Activated CD8-positive, alpha-beta T cell treated with anti-CD3 and anti-CD28 coated beads, Interleukin-2, amount 10 ng/mL, durations not matched to agents 7 days and 5 days (primary cell): ENCODE results near the gene SCGB3A1. TPM values are rescaled to one million over a fixed set of nuclear protein-coding genes. Genes with fewer than 3 reads are reported as not detected.

ENCODE experiments used
- ATAC-seq: fragments of 150-1000 bp; cut with Tn5 transposase; one replicate; pipeline ENCODE4 v1.10.0; 2021; ENCODE audit warnings: moderate library complexity
- CTCF ChIA-PET: fragments of 350-600 bp; sonication (Branson Sonifier 250); formaldehyde crosslinking; loops from one replicate; lab custom pipeline; 2021; ENCODE audit warnings: antibody characterized with exemption; lab: Charles Lee
- POLR2A ChIA-PET: fragments of 350-600 bp; sonication (Branson Sonifier 250); formaldehyde crosslinking; loops from one replicate; lab custom pipeline; 2021; ENCODE audit warnings: antibody characterized with exemption; lab: Charles Lee
- DNase-seq: peaks from one replicate; pipeline ENCODE4 v3.0.0-alpha.2; 2020
- H3K27ac Mint-ChIP-seq: one replicate; pipeline ENCODE4 v1.8.0; 2021; ENCODE audit warnings: mild to moderate bottlenecking, mixed read lengths
- H3K27me3 Mint-ChIP-seq: one replicate; pipeline ENCODE4 v1.8.0; 2021; ENCODE audit warnings: low read depth, mixed read lengths
- H3K36me3 Mint-ChIP-seq: one replicate; pipeline ENCODE4 v1.8.0; 2021; ENCODE audit warnings: low read depth, mixed read lengths
- H3K4me1 Mint-ChIP-seq: one replicate; pipeline ENCODE4 v1.8.0; 2021; ENCODE audit warnings: low read depth, mixed read lengths
- H3K4me3 Mint-ChIP-seq: one replicate; pipeline ENCODE4 v1.8.0; 2021; ENCODE audit warnings: mild to moderate bottlenecking, mixed read lengths
- H3K9me3 Mint-ChIP-seq: one replicate; pipeline ENCODE4 v1.8.0; 2022; ENCODE audit warnings: mixed read lengths; ENCODE audit not compliant: insufficient read depth
- total RNA-seq, 2 experiments: library from RNA; stranded (reverse); gene quantifications; one replicate each; pipeline ENCODE4 v1.2.3, GENCODE V29; 2021

SCGB3A1 gene
- total RNA-seq, 2 experiments from 2014 or later = not detected

GRCh38 chr5:180555168-180555921, 36.0 kb downstream of the SCGB3A1 start:
- no peak for ATAC-seq
- no peaks in the 10 kb centered on the region for H3K27me3 Mint-ChIP-seq
- H3K27ac Mint-ChIP-seq = no peak overlapping the region
- H3K9me3 Mint-ChIP-seq = no peaks in the 10 kb centered on the region
- H3K4me3 Mint-ChIP-seq = no peak overlapping the region
- peaks cover 56% of the 10 kb centered on the region for H3K36me3 Mint-ChIP-seq
- ChIA-PET CTCF (no interaction called here), POLR2A (no interaction called here)
- peaks cover 2% of the 10 kb centered on the region for H3K4me1 Mint-ChIP-seq
- no peak for DNase-seq

GRCh38 chr5:180553530-180553929, 37.8 kb downstream of the SCGB3A1 start:
- Mint-ChIP-seq H3K36me3 (peaks cover 51% of the 10 kb centered on the region), H3K27ac (peak overlapping the region; percentile 11), H3K4me3 (no peak overlapping the region), H3K27me3 (no peaks in the 10 kb centered on the region), H3K9me3 (no peaks in the 10 kb centered on the region), H3K4me1 (peaks cover 4% of the 10 kb centered on the region)
- POLR2A ChIA-PET = no interaction called here
- ATAC-seq (no peak), DNase-seq (no peak)
- CTCF ChIA-PET = no interaction called here

GRCh38 chr5:180548563-180548962, 42.7 kb downstream of the SCGB3A1 start:
- Mint-ChIP-seq H3K4me1 (peaks cover 4% of the 10 kb centered on the region), H3K9me3 (no peaks in the 10 kb centered on the region), H3K4me3 (no peak overlapping the region), H3K36me3 (peaks cover 47% of the 10 kb centered on the region), H3K27ac (no peak overlapping the region), H3K27me3 (no peaks in the 10 kb centered on the region)
- CTCF ChIA-PET = no interaction called here
- DNase-seq (no peak), ATAC-seq (no peak)
- POLR2A ChIA-PET = no interaction called here

GRCh38 chr5:180545248-180545647, 46.1 kb downstream of the SCGB3A1 start:
- Mint-ChIP-seq H3K27ac (no peak overlapping the region), H3K27me3 (no peaks in the 10 kb centered on the region), H3K36me3 (peaks cover 44% of the 10 kb centered on the region), H3K9me3 (no peaks in the 10 kb centered on the region), H3K4me1 (peaks cover 4% of the 10 kb centered on the region), H3K4me3 (no peak overlapping the region)
- ChIA-PET POLR2A (no interaction called here), CTCF (no interaction called here)
- ATAC-seq (no peak), DNase-seq (no peak)

DNA sequence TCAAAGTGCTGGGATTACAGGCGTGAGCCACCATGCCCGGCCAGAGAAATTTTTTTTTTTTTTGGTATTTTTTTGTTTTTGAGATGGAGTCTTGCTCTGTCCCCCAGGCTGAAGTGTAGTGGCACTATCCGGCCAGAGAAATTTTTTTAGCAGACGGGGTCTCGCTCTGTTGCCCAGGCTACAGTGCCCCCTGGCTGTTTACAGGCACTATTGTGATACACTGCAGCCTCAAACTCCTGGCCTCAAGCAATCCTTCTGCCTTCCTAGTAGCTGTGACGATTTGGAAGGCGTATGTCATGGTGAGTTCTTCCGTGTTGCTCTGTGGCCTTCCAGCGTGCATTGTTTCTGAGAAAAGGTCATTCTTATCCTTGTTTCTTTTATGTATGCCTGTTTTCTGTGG, 49.6 kb downstream of the SCGB3A1 start:
- H3K27me3 Mint-ChIP-seq = no peaks in the 10 kb centered on the region
- H3K27ac Mint-ChIP-seq = no peak overlapping the region
- CTCF ChIA-PET = no interaction called here
- POLR2A ChIA-PET = no interaction called here
- H3K36me3 Mint-ChIP-seq = peaks cover 47% of the 10 kb centered on the region
- H3K4me1 Mint-ChIP-seq = peaks cover 3% of the 10 kb centered on the region
- ATAC-seq (no peak), DNase-seq (no peak)
- H3K4me3 Mint-ChIP-seq = no peak overlapping the region
- H3K9me3 Mint-ChIP-seq = peaks cover 4% of the 10 kb centered on the region

Other genes starting within 250 kb of the SCGB3A1 start
- under 1 TPM in 1 of 2 experiments, not detected in 1; 0.13 TPM for gene GFPT2, start 238.2 kb downstream of the SCGB3A1 start, total RNA-seq
- gene CNOT6, start 97.1 kb downstream of the SCGB3A1 start, total RNA-seq = 10 to 100 TPM; 36.3 to 43.0 TPM
- 1 to 10 TPM in 1 of 2 experiments, under 1 TPM in 1; 0.90 to 1.6 TPM for gene FLT4, start 58.1 kb upstream of the SCGB3A1 start, total RNA-seq
- not detected for gene OR2Y1, start 148.6 kb upstream of the SCGB3A1 start, total RNA-seq
- gene MGAT1, start 211.3 kb upstream of the SCGB3A1 start, total RNA-seq = 100 to 1,000 TPM; 154 to 161 TPM